GM23338 (cell line): ENCODE data around the gene GPR31.

Source experiments
- CREB1 ChIP-seq: fragments of 250-450 bp; sonication (Bioruptor Pico); IDR thresholded peaks from 2 replicates; pipeline ENCODE4 v1.5.0; 2020; ENCODE audit warnings: low read depth, mild to moderate bottlenecking, moderate library complexity
- CTCF ChIP-seq, 2 experiments: fragments of 200-600 bp in 1 of 2; sonication (generic) in 1 of 2; conservative IDR thresholded peaks; 2 replicates each; pipeline versions ENCODE4 v1.5.1 to v1.6.1; 2016 to 2017; ENCODE audit warnings: antibody characterized with exemption in 2 of 2, low read depth in 2 of 2, mild to moderate bottlenecking in 2 of 2, moderate library complexity in 1 of 2
- ETS1 ChIP-seq: IDR thresholded peaks from 2 replicates; pipeline ENCODE4 v1.6.1; 2016; ENCODE audit warnings: antibody characterized with exemption
- EZH2 ChIP-seq: fragments of 200-600 bp; sonication (generic); IDR thresholded peaks from one replicate; pipeline ENCODE4 v1.8.0; 2017; ENCODE audit warnings: antibody characterized with exemption, mild to moderate bottlenecking, low read depth; ENCODE audit not compliant: unreplicated experiment
- EZH2phosphoT487 ChIP-seq: fragments of 200-600 bp; sonication (generic); IDR thresholded peaks from one replicate; pipeline ENCODE4 v1.8.1; 2018; ENCODE audit warnings: antibody characterized with exemption; ENCODE audit not compliant: unreplicated experiment
- JUNB ChIP-seq: IDR thresholded peaks from one replicate; pipeline ENCODE4 v1.6.1; 2016; ENCODE audit warnings: antibody characterized with exemption; ENCODE audit not compliant: unreplicated experiment
- POLR2AphosphoS5 ChIP-seq: IDR thresholded peaks from 2 replicates; pipeline ENCODE4 v1.6.1; 2016; ENCODE audit warnings: antibody characterized with exemption, low read depth
- REST ChIP-seq: IDR thresholded peaks from one replicate; pipeline ENCODE4 v1.6.1; 2018; ENCODE audit warnings: antibody characterized with exemption; ENCODE audit not compliant: unreplicated experiment
- ZNF114 ChIP-seq: fragments of 250-450 bp; sonication (Bioruptor Pico); IDR thresholded peaks from 2 replicates; pipeline ENCODE4 v1.5.0; 2020; ENCODE audit warnings: mild to moderate bottlenecking, moderate library complexity

GRCh38 chr6:167119670-167120582 lies 37.9 kb downstream of the GPR31 start:
- TF ChIP-seq ETS1 (no peak), CTCF (conservative IDR thresholded peaks at IDR 0.05; ENCODE audit: low read depth in 2 of 2) (peak in 1 of 2 experiments; percentile 25; a peak in 1 of 4 replicates), EZH2phosphoT487 (no peak), EZH2 (no peak), REST (no peak), CREB1 (CRISPR knock-in tag) (no peak), ZNF114 (CRISPR knock-in tag) (no peak), POLR2AphosphoS5 (no peak), JUNB (no peak)
